HG03558 (cell line): ENCODE results near the gene PCBP1.
"Not testable (repeated sequence)": the region's sequence is repeated elsewhere in the genome, so short reads cannot be mapped to it uniquely, and the experiment has no call there.

ENCODE experiments used
- ATAC-seq: cut with Tn5 transposase; IDR thresholded peaks from one replicate; pipeline ENCODE4 v1.9.1; 2021; ENCODE audit warnings: moderate number of reproducible peaks; ENCODE audit not compliant: unreplicated experiment; ENCODE audit errors: extremely low read depth

PCBP1 gene

DNA sequence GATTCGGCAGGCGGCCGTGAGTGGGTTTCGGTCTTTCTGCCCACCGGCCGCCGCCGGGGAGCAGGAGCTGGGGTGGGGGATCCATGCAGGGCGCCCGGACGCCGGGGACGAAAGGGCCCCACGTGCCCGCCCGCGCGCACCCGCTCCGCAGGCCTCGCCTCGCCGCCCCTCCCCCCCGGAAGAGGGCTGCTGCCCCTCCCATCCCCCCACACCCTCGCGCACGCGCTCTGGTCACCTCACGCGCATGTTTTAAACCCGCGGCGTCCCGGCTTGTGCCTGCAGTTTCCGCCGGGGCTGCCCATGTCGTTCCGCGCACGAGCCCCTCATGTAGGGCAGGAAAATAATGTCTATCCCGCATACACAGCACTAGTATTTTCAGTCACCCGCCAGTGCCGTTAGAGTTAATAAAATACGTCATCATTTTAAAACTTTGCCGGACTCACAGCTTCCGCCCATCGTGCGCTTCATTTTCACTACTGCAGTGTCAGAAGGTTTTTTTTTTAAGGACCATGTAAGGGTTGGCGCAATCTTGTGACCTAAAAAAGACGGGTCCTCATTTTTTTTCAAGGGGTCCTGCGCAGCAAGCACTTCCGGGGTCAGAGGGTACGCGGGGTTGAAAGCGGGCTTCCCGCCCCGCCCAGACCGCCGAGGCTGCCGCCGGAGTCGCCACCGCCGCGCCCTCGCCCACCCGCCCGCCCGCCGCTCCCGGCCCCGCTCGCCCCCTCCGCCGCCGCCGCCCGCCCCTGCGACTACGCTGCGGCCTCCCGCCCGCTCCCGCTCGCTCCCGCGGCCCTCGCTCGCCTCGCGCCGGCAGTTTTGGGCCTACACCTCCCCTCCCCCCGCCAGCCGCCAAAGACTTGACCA lies at the start of gene PCBP1:
Gene PCBP1, plus strand, starts transcription at position 640 of the 864 bp plus-strand sequence. CDS start 267 bp downstream, outside the sequence.
- ATAC-seq = no peak

DNA sequence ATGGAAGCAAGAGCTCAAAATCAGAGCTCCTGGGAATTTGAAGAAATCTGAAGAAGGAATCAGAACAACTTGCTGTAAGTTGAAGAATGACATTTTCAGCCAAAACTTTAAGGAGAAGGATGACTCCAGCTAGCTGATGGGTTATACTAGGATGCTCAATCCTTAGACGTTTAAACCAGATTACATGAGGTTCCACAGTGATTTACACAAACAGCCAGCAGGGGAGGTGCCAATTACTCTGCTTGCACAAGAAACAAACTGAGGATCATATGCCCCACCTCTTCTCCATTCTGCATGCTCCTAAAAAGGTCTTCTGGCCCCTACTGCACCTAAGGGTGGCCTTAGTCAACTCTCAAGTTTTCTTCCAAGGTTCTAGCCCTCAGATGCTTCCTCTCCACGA lies 47.9 kb upstream of the PCBP1 start:
- ATAC-seq = no peak

DNA sequence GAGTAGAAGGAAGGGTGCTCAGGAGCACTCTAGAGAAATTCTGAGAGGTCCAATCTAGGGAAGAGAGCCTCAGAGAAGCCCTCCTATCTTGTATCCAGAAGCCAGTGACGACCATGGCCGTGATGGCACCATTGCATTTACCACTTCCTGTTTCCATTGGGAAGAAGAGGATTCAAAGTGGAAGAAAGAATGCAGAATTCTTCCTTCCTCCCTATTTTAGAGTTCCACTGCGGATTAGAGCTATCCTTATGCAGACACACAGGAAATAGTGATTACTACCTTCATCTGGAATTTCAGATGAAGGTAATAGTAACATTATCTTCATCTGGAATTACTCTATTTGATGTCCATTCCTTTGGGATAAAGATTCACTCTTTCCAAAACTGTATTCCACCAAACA lies 45.6 kb upstream of the PCBP1 start:
- no peak for ATAC-seq

DNA sequence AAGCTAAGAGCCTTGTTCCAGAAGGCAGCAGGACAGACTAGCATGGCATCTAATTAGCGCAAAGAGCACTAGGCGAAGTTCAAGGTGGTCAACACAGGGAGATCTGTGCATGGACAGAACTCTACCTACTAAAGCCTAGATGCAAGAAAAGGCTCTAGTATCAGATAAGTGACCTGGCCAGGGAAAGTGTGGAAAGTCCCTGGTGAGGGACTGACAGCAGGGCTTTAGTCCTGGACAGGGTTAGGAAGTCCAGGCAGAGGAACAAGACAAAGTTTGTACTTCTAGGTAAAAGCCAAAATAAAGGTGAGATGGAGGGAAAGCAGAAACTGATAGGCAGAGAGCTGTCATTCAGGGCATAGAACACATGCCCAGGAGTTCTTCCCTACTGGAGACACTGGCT lies 45.0 kb upstream of the PCBP1 start:
- ATAC-seq = no peak

- ATAC-seq = no peak
Observed at GRCh38 chr2:70043252-70043875, 43.9 kb upstream of the PCBP1 start.

GRCh38 chr2:70044290-70045040 lies 42.8 kb upstream of the PCBP1 start:
- no peak for ATAC-seq

DNA sequence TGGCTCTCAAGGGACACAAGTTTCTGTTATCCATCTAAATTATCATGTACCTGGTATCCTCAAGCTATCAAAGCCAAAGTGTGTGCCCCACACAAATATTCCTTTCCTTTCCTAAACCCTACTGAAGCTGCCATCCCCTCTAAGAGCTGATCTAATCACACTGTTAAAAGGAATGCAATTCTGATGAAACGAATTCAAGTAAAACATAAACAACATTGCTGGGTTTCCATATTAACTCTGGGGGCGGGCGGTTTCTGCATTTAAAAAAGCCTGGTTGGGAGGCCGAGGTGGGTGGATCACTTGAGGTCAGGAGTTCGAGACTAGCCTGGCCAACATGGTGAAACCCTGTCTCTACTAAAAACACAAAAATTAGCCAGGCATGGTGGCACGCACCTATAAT lies 41.9 kb upstream of the PCBP1 start:
- no peak for ATAC-seq

DNA sequence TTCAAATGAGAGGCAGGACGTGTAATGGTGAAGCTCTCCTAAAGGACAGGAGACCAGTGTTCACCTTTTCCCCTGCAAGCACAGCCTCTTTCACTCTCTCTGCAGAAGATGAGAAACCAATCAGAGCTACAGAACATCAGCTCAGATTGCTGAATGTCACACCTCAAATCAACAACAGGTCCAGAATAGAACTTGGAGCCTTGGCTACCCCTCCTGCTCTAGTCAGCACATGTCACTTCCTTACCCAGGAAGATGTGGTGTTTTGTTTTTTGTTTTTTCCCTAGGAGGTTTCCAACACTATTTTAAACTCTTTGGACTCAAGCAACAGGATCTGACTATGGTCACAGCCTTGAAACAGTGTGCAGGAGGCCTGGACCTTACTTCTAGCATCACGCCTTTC lies 41.3 kb upstream of the PCBP1 start:
- no peak for ATAC-seq

DNA sequence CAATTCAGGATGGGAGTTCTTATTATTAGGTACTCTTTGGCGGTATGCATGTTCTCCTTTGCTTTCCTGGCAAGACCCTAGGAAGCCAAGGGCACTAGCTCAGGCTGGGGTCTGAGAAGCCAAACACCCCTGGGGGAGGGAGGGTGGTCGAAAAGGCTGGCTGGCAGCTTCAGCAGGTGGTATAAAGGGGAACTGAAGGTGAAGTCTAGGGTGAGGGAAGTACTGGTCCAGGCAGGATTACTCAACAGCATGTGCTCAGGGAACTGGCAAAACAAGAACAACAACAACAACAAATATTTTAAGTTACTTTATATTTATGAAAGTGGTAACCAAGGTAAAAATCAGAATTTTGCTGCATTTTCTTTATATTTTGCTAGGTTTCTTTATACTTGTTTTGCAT lies 40.7 kb upstream of the PCBP1 start:
- no peak for ATAC-seq

- ATAC-seq = no peak
Observed at GRCh38 chr2:70047451-70047850, 39.8 kb upstream of the PCBP1 start.

DNA sequence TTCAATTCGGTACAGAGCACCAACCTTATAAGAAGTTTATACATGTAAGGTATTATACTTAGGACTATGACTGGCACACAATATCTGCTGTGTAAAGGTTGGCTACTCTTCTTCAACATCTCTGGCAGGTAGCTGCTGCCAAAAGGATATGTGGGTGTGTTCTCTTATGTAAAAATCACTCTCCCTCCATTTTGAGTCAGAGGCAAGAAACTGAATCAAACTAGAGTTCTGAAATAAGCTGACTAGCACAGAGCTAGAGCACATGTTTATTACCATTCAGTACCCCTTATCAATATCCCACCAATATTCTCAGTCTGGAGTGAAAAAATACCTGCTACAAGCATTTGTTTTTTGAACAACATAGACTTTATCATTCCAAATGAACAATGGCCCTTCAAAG lies 38.0 kb upstream of the PCBP1 start:
- no peak for ATAC-seq

DNA sequence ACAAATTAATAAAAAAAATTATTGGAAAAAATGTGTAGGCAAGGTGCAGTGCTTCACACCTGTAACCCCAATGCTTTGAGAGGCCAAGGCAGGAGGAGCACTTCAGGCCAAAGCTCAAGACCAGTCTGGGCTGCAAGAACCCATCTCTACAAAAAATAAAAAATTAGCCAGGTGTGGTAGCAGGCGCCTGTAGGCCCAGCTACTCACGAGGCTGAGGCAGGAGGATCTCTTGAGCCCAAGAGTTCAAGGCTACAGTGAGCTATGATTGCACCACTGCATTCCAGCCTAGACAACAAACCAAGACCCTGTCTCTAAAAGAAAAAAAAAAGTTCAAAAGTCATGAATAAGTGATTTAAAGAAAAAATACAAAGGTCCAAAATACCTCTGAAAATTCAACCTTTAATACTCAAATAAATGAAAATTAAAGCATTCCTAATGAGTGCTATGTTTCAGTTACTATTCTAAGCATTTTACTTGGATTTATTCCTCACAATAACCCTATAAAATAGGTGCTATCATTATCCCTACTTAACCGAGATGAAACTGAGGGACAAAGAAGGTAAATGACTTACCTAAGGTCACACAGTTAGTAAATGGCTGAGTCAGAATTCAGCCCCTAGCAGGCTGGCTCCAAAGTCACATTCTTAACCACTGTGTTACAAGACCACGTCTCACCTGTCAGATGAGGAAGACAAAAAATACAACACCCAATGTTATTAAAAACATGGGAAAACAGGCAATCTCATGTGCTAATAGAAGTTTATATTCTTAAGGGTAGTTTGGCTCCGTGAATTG lies 36.4 kb upstream of the PCBP1 start:
- no peak for ATAC-seq

GRCh38 chr2:70055259-70055658 lies 32.0 kb upstream of the PCBP1 start:
- not testable (repeated sequence) for ATAC-seq

GRCh38 chr2:70061317-70061716 lies 26.0 kb upstream of the PCBP1 start:
- no peak for ATAC-seq

- no peak for ATAC-seq
Observed at GRCh38 chr2:70062270-70062669, 25.0 kb upstream of the PCBP1 start.

GRCh38 chr2:70068119-70068518 lies 19.2 kb upstream of the PCBP1 start:
- no peak for ATAC-seq

DNA sequence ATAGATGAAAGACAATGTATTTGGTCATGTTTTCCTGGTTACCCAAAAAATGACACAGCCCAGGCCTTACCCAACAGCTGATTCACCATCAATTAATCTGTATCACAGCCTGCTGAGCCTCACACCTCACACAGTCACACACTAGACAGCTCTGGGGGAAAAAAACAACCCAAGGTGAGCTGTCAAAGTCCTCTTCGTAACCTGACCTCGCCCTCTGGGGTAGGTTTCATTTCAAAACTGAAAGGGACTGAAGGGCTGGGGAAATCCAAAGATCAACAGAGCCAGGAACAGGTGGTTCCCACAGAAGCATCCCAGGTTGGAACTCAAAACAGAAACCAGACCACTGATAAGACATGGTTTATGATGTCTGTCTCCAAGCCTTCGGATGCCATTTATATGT lies 18.2 kb upstream of the PCBP1 start:
- ATAC-seq = peak; percentile 80

GRCh38 chr2:70070542-70071268 lies 16.6 kb upstream of the PCBP1 start:
- ATAC-seq = no peak

GRCh38 chr2:70073493-70073892 lies 13.8 kb upstream of the PCBP1 start:
- no peak for ATAC-seq

DNA sequence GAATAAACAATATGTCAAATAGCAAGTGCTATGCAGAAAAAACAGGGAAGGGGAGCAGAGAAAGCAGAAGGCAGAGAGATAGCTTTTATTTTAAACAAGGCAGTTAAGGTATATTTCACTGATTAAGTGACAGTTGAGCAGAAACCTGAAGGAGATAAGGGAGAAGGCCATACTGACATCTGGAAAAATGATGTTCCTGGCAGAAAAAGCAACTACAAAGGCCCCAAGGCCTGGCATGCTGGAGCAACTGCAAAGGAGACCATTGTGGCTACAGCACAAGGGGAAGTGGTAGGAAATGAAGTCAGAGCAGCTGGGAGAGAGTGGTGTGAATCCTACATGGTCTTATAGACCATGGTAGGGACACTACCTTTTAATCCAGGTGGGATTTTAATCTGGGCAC lies 8.9 kb upstream of the PCBP1 start:
- ATAC-seq = no peak
